NCI-H82 (cell line): ENCODE results near the gene ANO8.

Experiments used
- DNase-seq: peaks from one replicate; lab custom pipeline; 2025; lab: John Stamatoyannopoulos, UW

Gene ANO8

DNA sequence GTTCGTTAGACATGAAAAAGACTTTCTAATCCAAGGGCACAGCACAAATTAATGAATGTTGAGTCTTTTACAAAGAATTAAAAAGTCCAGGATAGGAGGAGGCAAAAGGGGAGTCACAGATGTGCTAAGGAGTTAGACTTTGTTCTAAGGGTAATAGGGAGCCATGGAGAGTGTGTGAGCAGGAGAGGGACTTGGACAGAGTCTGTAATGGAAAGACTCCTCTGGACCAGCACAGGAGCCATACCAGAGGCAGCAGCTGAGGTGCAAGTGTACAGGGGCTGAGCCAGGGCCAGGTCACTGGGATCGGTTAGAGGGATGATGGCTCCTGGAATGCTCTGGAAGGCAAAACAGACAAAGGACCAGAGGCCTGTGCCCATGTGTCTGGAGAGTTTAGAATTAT is 13.2 kb upstream of the ANO8 start:
- no peak for DNase-seq

GRCh38 chr19:17347361-17347760 is 12.7 kb upstream of the ANO8 start:
- DNase-seq, result no peak

GRCh38 chr19:17346109-17346671 is 11.5 kb upstream of the ANO8 start:
- peak; percentile 89 for DNase-seq

- no peak for DNase-seq
Observed at GRCh38 chr19:17341845-17342244, 7.2 kb upstream of the ANO8 start.

GRCh38 chr19:17341386-17341785 is 6.7 kb upstream of the ANO8 start:
- no peak for DNase-seq

- DNase-seq, result no peak
Observed at GRCh38 chr19:17340871-17341357, 6.3 kb upstream of the ANO8 start.

GRCh38 chr19:17340302-17340870 is 5.7 kb upstream of the ANO8 start:
- DNase-seq, result peak; percentile 61

GRCh38 chr19:17339088-17339741 is 4.6 kb upstream of the ANO8 start:
- DNase-seq, result peak; percentile 49

DNA sequence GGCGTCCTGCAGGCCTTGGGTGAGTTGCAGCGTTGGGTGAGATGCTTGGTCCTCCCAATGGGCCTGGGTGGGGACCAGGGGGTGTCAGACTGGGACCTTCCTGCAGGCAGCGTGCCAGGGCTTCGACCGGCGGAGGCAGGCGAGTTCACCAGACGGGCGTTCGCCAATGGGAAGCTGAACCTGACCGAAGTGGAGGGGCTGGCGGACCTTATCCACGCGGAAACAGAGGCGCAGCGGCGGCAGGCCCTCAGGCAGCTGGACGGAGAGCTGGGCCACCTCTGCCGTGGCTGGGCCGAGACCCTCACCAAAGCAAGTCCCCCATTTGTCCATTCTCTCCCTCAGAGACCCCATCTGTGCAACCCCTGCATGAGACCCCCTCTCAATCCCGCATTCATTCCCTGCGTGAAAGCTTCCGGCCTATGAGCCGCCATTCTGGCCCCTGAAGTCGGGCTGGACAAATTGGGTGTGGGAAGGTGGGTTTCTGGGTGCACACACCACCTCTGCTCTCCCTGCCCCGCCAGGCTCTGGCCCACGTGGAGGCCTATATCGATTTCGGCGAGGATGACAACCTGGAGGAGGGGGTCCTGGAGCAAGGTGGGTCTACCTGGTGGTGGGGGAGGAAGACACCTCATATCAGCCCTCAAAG is 3.9 kb upstream of the ANO8 start:
- DNase-seq, result no peak

DNA sequence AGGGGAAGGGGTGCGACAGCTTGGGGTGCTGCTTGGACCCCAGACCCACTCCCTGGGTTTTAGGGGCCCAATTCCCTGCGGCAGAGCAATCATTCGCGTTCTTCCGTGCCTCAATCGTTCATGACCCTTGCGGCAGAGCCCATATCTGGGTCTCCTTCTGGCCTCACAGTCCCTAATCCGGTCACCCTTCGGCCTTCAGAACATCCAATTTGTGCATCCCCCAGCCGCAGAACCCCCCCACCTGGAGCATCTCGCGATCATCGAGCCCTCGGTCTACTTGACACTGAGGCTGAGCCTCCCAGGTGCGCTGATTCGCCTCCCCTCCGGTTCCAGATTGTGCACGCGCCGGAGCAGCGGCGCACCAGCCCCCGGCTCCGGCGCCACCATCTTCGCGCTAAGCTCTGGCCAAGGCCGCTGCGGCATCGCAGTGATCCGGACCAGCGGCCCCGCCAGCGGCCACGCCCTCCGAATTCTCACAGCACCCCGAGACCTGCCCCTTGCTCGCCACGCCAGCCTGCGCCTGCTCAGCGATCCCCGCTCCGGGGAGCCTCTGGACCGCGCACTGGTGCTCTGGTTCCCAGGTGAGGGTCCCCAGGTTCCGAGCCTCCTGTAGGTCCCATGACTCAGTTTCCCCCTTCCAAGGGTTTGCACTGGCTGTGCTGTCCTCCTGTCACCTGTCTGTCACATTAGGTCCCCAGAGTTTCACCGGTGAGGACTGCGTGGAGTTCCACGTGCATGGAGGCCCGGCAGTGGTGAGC is 3.2 kb upstream of the ANO8 start:
- DNase-seq, result peak; percentile 77

- DNase-seq, result peak; percentile 100
Observed at GRCh38 chr19:17336872-17337674, 2.4 kb upstream of the ANO8 start, which contains the start of gene GTPBP3. Gene GTPBP3, plus strand, starts transcription at chr19:17337553. Its CDS starts 59 bp downstream, at chr19:17337612.

GRCh38 chr19:17335575-17335974 is 920 bp upstream of the ANO8 start:
- DNase-seq, result no peak

DNA sequence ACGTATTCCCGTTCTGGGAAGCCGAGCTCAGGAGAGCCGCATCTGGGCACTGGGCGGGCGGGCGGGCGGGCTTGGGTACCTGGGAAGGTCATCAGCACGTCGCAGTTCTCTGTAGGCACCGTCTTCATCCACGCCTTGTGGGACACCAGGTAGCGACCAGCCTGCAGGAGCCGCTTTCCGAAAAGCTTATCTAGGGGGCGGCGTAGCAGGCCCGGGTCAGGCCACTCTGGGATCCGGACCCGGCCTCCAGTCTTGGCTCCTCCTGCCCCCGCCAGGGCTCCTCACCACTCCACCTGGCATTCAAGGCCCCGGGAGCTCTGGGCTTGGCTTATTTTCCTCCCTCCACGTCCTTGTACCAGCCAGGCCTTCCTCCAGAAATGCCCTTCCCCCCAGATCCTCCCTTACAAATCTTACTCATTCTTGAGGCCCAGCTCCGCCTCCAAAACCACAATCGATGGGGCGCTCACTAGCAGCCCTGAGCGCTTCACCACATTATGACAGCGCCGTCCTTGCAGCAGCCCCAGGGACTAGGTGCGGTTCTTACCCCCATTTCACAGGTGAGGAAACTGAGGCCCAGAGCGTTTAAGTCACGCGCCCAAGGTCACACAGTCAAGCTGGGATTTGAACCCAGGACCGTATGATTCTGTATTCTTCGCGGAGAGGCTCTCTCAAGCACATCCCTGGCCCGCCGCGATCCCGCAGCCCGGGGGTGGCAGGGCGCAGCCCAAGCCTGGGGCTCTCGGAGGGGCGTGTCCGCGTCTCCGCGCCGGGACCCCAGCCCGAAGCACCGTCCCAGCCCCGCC is 843 bp downstream of the ANO8 start:
- DNase-seq, result peak; percentile 56

- peak; percentile 93 for DNase-seq
Observed at GRCh38 chr19:17332677-17333581, 1.7 kb downstream of the ANO8 start.

GRCh38 chr19:17332360-17332676 is 2.3 kb downstream of the ANO8 start:
- DNase-seq, result no peak

DNA sequence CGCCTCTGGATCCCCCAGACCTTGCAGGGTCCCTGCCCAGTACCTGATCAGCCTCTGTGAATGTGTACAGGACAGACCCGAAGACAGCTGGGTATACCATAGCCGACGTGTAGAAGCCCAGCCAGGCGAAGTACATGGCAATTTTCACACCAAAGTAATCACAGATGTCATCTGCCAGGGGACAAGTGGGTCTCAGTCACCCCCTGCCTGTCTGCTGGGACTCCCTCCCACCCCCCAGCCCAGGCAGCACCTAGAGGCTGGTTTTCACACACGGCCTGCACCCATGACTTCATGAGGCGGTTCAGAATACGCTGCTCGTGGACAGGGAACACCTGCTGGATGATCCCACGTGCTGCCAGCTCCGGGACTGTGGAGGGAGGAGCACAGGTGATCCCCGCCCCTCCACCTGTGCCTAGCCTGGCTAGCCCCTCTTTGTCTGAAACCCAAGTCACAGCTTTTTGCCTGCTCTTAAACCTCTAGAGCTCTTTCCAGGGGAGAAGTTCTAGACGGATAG is 3.6 kb downstream of the ANO8 start:
- DNase-seq, result no peak

- no peak for DNase-seq
Observed at GRCh38 chr19:17330262-17331044, 4.2 kb downstream of the ANO8 start.
